DMS114 treated with DMSO at 0.1 percent for 48 hours (cell line): ENCODE measurements around the gene CUX1.

Source experiments
- DNase-seq: peaks from one replicate; lab custom pipeline; 2025; ENCODE audit not compliant: unreplicated experiment; lab: John Stamatoyannopoulos, UW

Gene CUX1

GRCh38 chr7:101952355-101953247 is 135.2 kb downstream of the CUX1 start:
- DNase-seq, result no peak

- DNase-seq, result no peak
Observed at GRCh38 chr7:101953248-101953819, 135.9 kb downstream of the CUX1 start.

GRCh38 chr7:101954499-101954898 is 137.1 kb downstream of the CUX1 start:
- no peak for DNase-seq

GRCh38 chr7:101956130-101956529 is 138.7 kb downstream of the CUX1 start:
- no peak for DNase-seq

GRCh38 chr7:101957744-101958525 is 140.5 kb downstream of the CUX1 start:
- DNase-seq, result no peak

GRCh38 chr7:101959342-101959741 is 141.9 kb downstream of the CUX1 start:
- DNase-seq, result no peak

- DNase-seq, result no peak
Observed at GRCh38 chr7:101959829-101960228, 142.4 kb downstream of the CUX1 start.

GRCh38 chr7:101960323-101960722 is 142.9 kb downstream of the CUX1 start:
- DNase-seq, result no peak

- no peak for DNase-seq
Observed at GRCh38 chr7:101960985-101961708, 143.7 kb downstream of the CUX1 start.

GRCh38 chr7:101961811-101962210 is 144.4 kb downstream of the CUX1 start:
- no peak for DNase-seq

GRCh38 chr7:101963693-101964092 is 146.3 kb downstream of the CUX1 start:
- DNase-seq, result no peak

- no peak for DNase-seq
Observed at GRCh38 chr7:101964680-101965452, 147.4 kb downstream of the CUX1 start.

- DNase-seq, result no peak
Observed at GRCh38 chr7:101968720-101969466, 151.5 kb downstream of the CUX1 start.

GRCh38 chr7:101969997-101970585 is 152.7 kb downstream of the CUX1 start:
- DNase-seq, result no peak

GRCh38 chr7:101970801-101971200 is 153.4 kb downstream of the CUX1 start:
- no peak for DNase-seq

- no peak for DNase-seq
Observed at GRCh38 chr7:101971457-101971856, 154.0 kb downstream of the CUX1 start.

- no peak for DNase-seq
Observed at GRCh38 chr7:101972627-101973026, 155.2 kb downstream of the CUX1 start.

GRCh38 chr7:101973130-101973529 is 155.7 kb downstream of the CUX1 start:
- DNase-seq, result no peak

- DNase-seq, result no peak
Observed at GRCh38 chr7:101974393-101974792, 157.0 kb downstream of the CUX1 start.
